GM12801 (cell line): ENCODE data around the gene RYR2.

Source experiments
- TF ChIP-seq, protein P1 (sequence below): IDR thresholded peaks from one replicate; pipeline ENCODE4 v1.5.1; 2011; ENCODE audit warnings: control low read depth; ENCODE audit not compliant: insufficient read length; ENCODE audit errors: extremely low read depth

Gene RYR2

DNA sequence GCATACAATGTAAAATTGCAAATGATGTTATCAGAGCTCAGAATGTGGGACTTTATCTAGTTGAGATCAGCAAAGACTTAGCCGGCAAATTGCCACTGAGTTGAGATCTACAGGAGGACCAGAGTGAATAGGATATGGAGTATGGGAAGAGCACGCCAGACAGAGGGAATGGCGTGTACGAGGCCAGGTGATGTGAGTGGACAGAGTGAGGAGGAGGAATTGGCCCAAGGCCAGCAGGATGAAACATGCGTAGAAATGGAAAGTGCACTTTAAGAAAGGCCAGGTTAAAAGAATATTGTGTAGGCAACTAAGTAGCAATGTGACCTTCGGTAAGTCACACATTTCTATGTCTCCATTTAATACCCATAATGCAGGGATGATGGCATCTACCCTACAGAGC is 637.7 kb downstream of the RYR2 start:
- TF ChIP-seq, protein P1, sequence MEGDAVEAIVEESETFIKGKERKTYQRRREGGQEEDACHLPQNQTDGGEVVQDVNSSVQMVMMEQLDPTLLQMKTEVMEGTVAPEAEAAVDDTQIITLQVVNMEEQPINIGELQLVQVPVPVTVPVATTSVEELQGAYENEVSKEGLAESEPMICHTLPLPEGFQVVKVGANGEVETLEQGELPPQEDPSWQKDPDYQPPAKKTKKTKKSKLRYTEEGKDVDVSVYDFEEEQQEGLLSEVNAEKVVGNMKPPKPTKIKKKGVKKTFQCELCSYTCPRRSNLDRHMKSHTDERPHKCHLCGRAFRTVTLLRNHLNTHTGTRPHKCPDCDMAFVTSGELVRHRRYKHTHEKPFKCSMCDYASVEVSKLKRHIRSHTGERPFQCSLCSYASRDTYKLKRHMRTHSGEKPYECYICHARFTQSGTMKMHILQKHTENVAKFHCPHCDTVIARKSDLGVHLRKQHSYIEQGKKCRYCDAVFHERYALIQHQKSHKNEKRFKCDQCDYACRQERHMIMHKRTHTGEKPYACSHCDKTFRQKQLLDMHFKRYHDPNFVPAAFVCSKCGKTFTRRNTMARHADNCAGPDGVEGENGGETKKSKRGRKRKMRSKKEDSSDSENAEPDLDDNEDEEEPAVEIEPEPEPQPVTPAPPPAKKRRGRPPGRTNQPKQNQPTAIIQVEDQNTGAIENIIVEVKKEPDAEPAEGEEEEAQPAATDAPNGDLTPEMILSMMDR = no peak

DNA sequence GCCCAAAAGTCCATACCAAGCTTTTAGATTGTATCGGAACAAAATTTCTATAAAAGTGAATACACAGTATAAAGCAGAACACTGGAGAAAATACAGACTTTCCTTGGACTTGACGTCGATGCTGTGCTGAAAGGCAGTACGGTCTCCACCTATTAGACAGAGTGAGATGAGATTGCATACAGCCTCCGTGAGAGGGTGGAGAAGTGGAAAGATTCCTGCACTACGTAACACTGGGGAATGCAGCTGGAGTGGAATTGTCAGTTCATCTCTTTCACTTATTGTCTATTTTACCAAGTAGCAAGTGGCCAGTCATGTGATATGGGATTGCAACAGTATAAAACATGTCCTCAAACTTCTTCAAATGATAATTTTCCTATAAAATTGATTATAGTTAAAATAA is 639.2 kb downstream of the RYR2 start:
- TF ChIP-seq, protein P1 = no peak

- TF ChIP-seq, protein P1 = no peak
Observed at GRCh38 chr1:237684236-237684635, 642.3 kb downstream of the RYR2 start.

GRCh38 chr1:237685551-237685950 is 643.6 kb downstream of the RYR2 start:
- TF ChIP-seq, protein P1 = no peak

- TF ChIP-seq, protein P1 = no peak
Observed at GRCh38 chr1:237687804-237688203, 645.8 kb downstream of the RYR2 start.

GRCh38 chr1:237690656-237691055 is 648.7 kb downstream of the RYR2 start:
- TF ChIP-seq, protein P1 = no peak

GRCh38 chr1:237692255-237692654 is 650.3 kb downstream of the RYR2 start:
- TF ChIP-seq, protein P1 = no peak

GRCh38 chr1:237695878-237696277 is 653.9 kb downstream of the RYR2 start:
- TF ChIP-seq, protein P1 = no peak
